Stimulated activated CD8-positive, alpha-beta memory T cell treated with anti-CD3 and anti-CD28 coated beads, Interleukin-15, amount 100 ng/mL, for 48 hours (primary cell): ENCODE measurements around the gene ZNF429.
"Not testable (repeated sequence)": the region's sequence is repeated elsewhere in the genome, so short reads cannot be mapped to it uniquely, and the experiment has no call there.

Experiments
- DNase-seq, 2 donors: peaks; one replicate each; pipeline ENCODE4 v3.0.0-alpha.2; 2020; ENCODE audit warnings: low read depth in 2 of 2

Gene ZNF429

DNA sequence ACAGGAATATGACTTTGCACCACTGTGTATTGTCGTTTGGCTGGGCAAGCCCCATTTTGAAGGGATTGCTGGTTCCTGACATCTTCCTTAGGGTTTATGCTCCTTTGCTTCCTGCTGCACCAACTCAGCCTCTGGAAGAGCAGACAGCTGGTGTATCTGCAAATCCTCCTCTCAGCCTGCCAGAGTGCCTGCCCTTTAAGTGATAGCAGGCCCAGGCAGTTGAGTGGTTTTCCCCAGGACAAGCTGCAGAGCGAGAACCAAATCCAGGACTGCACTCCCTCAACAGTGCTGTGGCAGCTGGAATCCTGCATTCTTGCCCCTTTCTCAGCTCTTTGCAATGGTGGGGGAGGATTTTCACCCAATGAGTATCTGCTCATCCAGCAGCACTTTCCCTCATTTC lies 85.5 kb downstream of the ZNF429 start:
- DNase-seq: no peak

DNA sequence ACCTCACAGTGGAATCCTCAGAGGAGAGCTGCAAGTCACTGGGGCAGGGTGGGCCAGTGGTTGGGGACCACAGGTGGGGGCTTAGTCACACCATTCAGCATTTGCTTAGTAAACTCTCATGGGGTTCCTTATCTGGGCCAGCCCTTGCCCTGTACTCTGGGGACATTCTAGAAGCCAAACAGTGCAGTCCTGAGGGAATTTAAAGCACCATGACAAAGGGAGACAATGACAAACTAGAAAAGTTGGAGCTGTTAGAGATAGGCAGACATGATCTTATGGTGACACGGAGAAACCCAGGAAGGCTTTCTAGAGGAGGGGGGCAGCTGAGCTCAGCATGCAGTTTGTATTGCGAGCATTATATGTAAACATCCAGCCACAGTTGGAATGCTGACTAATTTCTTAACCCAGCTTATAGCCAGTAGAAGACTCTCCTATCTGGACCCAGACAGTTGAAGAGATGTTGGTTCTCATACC lies 87.6 kb downstream of the ZNF429 start:
- DNase-seq: no peak

DNA sequence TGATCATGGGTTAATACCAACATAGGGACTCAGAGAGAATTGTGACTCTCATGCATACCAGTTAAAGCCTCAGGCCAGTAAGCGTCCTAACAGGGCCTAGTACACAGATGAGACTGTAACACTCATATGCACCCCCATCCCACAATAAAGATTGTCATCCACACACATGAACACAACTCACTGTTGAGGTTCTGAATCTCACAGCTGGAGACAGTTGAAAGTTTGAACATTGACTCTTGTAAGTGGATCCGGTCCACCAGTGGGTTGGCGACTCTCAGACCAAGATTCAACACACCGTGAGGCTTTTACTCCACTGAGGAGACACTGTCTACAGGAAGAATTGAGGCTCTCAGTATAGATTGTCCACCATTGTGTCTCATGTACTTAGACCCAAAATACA lies 88.1 kb downstream of the ZNF429 start:
- no peak for DNase-seq

DNA sequence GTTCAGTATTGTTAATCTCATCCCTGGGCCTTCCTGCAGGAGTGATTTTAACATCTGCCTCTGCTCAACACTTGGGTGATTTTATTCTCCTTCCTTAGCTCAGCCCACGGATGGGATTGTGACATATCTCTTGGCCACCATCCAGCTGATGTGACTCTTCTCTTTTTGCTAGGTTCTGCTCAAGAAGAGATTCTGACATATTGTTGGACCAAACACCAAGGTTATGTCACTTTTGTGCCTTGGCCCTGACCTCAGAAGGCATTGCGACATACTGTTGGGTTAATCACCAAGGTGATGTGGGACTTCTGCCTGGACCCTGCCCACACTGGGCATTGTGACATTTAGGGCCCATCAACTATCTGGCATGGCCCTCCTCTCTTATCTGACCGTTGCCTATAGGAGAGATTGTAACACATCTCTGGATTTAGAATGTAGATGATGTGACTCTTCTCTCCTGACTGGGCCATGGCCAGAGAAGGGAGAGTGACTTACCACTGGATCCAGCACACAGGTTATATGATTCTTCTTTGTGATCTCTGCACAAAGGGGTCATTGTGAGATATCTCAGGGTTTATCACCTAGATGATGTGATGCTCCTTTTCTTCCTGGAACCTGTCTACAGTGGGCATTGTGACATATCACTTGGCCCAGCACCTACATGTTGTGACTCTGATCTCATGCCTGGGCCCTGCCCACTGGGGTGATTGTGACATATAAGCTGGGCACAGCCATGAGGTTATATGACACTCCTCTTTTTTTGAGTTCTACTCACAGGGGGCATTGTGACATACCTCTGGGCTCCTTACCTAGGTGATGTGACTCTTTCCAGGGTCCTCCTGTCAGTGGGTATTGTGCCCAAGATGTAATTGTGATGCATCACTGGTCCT lies 88.8 kb downstream of the ZNF429 start:
- no peak for DNase-seq

DNA sequence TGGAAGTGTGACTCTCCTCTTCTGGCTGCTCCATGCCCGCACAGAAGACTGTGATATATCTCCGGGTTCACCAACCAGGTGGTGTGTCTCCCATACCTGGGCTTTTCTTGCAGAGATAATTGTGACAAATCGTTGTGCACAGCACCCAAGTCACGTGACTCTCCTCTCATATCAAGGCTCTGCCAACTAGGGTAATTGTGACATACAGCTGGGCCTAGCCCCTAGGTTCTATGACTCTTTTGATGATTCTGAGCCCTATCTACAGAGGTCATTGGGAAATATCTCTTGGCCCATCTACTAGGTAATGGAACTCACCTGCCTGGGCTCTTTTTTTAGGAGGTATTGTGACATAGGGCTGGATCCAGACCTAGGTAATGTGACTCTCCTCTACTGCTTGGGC lies 89.8 kb downstream of the ZNF429 start:
- no peak for DNase-seq

DNA sequence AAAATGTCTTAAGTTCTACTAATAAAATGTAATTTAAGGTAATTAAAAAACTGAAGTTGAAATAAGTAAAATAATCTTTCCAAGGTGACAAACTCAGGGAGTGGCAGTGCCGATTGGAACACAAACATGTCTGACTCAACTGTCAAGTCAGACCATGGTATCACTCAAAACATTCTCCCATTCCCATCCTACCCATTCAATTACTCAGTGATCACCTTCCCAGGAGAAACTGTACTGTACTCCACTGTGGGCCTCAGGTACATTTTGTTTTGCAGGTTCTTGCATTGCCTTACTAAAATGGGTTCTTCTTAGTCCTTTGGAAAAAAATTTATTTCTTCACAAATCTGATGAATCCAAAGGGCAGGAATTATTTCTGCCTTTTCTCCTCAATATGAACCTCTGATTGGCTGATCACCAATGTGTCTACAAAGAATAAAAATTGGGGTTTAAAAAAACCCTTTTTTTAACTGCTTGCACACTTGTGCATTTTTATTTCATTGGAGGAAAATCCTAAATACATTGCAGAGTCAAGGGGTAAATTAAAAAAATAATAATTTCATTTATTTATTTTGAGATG lies 96.8 kb downstream of the ZNF429 start:
- no peak for DNase-seq

DNA sequence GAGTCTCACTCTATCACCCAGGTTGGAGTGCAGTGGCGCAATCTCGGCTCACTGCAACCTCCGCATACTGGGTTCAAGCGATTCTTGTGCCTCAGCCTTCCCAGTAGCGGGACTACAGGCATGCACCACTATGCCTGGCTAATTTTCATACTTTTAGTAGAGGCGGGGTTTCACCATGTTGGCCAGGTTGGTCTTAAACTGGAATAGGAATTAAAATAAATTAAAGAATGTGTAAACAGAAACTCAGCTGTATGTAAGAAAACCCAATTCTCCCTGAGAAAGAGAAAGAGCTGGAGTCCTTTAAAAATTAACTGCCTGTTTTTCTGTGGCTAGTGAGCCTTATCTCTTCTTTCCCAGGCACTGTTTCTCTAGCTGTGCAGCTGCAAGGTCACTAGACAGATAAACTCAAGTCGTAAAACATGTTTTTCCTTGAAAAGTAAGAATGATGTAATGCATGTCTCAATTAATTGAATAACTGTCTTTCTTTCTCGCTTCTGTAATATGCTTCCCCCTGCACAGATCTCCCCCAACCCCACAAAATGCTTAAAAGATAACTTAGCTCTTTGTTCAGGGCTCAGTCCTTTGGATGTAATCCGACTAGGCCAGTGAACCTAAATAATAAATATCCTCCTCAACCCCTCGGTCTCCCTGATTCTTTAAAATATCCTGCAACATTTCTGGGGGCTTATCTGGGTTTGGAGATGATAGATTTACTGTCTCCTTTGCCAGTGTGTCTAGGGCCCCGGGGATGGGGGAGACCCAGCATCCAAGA lies 97.4 kb downstream of the ZNF429 start:
- DNase-seq: not testable (repeated sequence)

DNA sequence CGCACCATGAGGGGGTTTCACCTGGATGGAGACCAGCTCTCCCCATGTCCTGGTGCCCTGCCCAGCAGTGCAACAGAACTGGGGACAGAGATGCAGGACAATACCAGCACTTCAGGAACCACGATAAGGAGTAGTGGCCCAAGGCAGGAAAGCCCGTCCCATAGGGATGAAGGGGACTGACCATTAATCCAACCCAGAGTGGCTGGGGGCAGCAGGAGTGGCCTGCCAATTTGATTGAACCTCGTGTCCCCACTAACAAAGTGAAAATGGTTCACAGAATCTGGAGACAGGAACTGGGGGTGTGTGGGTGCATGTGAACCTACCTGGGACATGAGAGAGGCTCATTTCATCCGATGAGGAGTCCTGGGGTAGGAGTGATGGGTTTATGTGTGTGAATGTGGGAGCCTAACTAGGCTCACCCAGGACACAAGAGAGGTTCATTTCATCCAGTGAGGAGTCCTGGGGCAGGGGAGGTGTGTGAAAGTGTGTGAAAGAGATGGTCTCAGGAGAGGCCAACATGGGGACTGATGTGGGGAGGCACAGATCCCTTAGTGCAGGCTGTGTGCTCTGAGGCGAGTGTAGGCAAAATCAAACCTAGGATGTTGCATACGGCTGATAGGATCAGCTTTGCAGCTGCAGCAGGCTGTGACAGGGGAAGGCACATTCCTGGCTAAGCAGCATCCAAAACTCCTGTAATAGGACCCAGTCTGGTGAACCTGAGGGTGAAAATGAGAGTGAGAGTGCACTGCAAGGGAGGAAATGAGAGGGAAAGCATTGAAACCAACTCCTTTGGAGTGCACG lies 98.2 kb downstream of the ZNF429 start:
- DNase-seq: no peak

DNA sequence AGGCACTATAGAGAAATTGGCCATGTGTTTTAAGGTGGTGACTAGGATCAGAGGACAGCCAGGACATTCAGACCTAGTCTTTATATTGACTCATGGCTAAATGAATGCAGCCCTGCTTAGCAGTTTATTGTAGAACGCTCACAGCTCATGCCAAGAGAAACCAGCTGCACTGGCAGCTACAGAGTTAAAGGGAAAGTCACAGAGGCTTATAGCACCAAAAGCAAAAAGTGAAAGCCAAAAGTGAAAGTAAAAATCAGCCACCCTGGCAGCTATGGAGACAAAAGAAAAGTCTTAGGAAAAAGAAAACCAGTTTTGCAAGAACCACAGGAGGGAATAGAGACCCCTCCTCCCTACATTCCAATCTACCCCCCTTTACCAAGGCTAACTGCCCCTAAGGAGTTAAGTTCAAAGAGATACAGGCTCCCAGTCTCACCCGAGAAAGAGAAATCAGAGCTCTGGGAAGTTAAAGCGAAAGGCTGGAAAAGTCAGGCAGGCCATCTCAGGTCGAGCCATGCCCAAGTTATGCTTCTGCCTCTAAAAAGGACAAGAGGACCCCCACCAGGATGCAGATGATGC lies 99.0 kb downstream of the ZNF429 start:
- no peak for DNase-seq
